22Rv1 (cell line): Measurements from ENCODE around the gene OR2J2.

Experiments used
- ZFX ChIP-seq: fragments of 450-650 bp; IDR thresholded peaks from 2 replicates; pipeline ENCODE4 v1.6.1; 2017; ENCODE audit warnings: antibody characterized with exemption, borderline replicate concordance
- TF ChIP-seq, protein P1 (sequence below): fragments of 450-650 bp; IDR thresholded peaks from 2 replicates; pipeline ENCODE4 v1.5.1; 2017; ENCODE audit warnings: mild to moderate bottlenecking

DNA sequence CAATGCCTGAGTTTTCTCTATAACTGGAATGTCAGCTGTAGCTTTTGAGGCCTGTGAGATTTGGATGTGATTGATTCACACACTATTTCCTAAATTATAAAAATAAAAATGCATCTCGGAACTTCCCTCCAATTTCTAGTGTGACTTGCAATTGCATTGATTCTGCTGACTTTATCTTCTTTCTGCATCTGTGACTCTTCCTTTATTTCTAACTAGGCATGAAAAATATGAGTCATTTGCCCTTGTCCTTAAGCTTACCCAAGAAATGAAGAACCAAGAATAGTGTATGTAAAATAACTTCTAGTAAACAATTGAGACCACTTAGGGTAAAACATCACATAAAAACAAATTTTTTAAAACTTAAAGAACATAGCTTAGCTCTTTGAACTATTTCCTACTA lies 12.9 kb downstream of the OR2J2 start:
- TF ChIP-seq, protein P1, sequence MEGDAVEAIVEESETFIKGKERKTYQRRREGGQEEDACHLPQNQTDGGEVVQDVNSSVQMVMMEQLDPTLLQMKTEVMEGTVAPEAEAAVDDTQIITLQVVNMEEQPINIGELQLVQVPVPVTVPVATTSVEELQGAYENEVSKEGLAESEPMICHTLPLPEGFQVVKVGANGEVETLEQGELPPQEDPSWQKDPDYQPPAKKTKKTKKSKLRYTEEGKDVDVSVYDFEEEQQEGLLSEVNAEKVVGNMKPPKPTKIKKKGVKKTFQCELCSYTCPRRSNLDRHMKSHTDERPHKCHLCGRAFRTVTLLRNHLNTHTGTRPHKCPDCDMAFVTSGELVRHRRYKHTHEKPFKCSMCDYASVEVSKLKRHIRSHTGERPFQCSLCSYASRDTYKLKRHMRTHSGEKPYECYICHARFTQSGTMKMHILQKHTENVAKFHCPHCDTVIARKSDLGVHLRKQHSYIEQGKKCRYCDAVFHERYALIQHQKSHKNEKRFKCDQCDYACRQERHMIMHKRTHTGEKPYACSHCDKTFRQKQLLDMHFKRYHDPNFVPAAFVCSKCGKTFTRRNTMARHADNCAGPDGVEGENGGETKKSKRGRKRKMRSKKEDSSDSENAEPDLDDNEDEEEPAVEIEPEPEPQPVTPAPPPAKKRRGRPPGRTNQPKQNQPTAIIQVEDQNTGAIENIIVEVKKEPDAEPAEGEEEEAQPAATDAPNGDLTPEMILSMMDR, result no peak
- TF ChIP-seq ZFX, result no peak
